Spinal cord (tissue), 10 donors: Measurements from ENCODE around the gene SUDS3. TPM values are rescaled to one million over a fixed set of nuclear protein-coding genes. Genes with fewer than 3 reads are reported as not detected.

Source experiments
- DNase-seq, 6 donors: peaks; one replicate each; pipeline versions ENCODE4 v3.0.0 to v3.0.0-alpha.2; 2013 to 2015; ENCODE audit warnings: low spot score in 6 of 6, low read depth in 4 of 6
- H3K27ac ChIP-seq: one replicate; pipeline ENCODE4 v1.5.1; 2013; ENCODE audit warnings: low read depth, low read length, control low read depth
- H3K27me3 ChIP-seq: one replicate; pipeline ENCODE4 v1.6.1; 2013; ENCODE audit warnings: low read length; ENCODE audit not compliant: control insufficient read depth, insufficient read depth
- H3K36me3 ChIP-seq: one replicate; pipeline ENCODE4 v1.6.1; 2013; ENCODE audit warnings: low read length; ENCODE audit not compliant: control insufficient read depth, insufficient read depth
- H3K4me1 ChIP-seq: one replicate; pipeline ENCODE4 v1.6.1; 2013; ENCODE audit warnings: low read length; ENCODE audit not compliant: control insufficient read depth, insufficient read depth
- H3K4me3 ChIP-seq: one replicate; pipeline ENCODE4 v1.5.1; 2013; ENCODE audit warnings: low read depth, low read length, control low read depth
- H3K9me3 ChIP-seq: one replicate; pipeline ENCODE4 v1.6.1; 2013; ENCODE audit warnings: low read length; ENCODE audit not compliant: control insufficient read depth, insufficient read depth
- WGBS: methylation state at CpG from one replicate; pipeline ENCODE4 v1.1.5; 2013; ENCODE audit warnings: missing lambda C conversion rate; ENCODE audit not compliant: insufficient coverage; 5-methylcytosine and 5-hydroxymethylcytosine counted together
- polyA plus RNA-seq, 2 donors: library from polyadenylated mRNA; unstranded; fragments of 120-200 nt; gene quantifications; one replicate each; pipeline ENCODE4 v1.2.1, GENCODE V29; 2013; ENCODE audit not compliant: insufficient read length in 2 of 2
- total RNA-seq, 2 donors: library from RNA; depleted of rRNA in 1 of 2; stranded (reverse); fragments of 120-200 nt in 1 of 2; fragments of >200 nt in 1 of 2; gene quantifications; one replicate each; pipeline versions ENCODE4 v1.2.3 to v1.2.4, GENCODE V29; 2013 to 2014
- donor health status: healthy.

The SUDS3 gene
- total and polyA plus RNA-seq, 4 donors, result 32.5 to 59.9 (median 35.4) TPM

- Histone ChIP-seq H3K27ac (peak overlapping the region; percentile 45), H3K36me3 (no peaks in the 10 kb centered on the region), H3K27me3 (peaks cover 5% of the 10 kb centered on the region), H3K9me3 (no peaks in the 10 kb centered on the region), H3K4me1 (peaks cover 14% of the 10 kb centered on the region), H3K4me3 (peak overlapping the region; percentile 86)
- DNase-seq, result peak in 1 of 6 donors; percentile 11
- no CpG with 5 or more reads among the region's 3 CpGs for WGBS
Observed at GRCh38 chr12:118370601-118371000, 5.8 kb upstream of the SUDS3 start.

- Histone ChIP-seq H3K27me3 (peaks cover 5% of the 10 kb centered on the region), H3K36me3 (no peaks in the 10 kb centered on the region), H3K4me3 (peak overlapping the region; percentile 86), H3K27ac (peak overlapping the region; percentile 69), H3K4me1 (peaks cover 19% of the 10 kb centered on the region), H3K9me3 (no peaks in the 10 kb centered on the region)
- DNase-seq, result peak in 2 of 6 donors; percentile 11 to 30
- whole genome bisulfite sequencing, result 0% methylated on average over 60 of the region's 60 CpGs
Observed at GRCh38 chr12:118371321-118372282, 4.8 kb upstream of the SUDS3 start.

- Histone ChIP-seq H3K9me3 (no peaks in the 10 kb centered on the region), H3K36me3 (no peaks in the 10 kb centered on the region), H3K4me3 (peak within 1 kb of the TSS; percentile 86), H3K4me1 (peaks cover 24% of the 10 kb centered on the region), H3K27me3 (peaks cover 5% of the 10 kb centered on the region), H3K27ac (peak within 1 kb of the TSS; percentile 88)
- under 1% methylated on average over 66 of the region's 75 CpGs for WGBS
- peak; percentile 86 to 99 (median 95) for DNase-seq
Observed at GRCh38 chr12:118372541-118373495, 3.5 kb upstream of the SUDS3 start, which contains the start of gene TAOK3. Gene TAOK3, minus strand, starts transcription at chr12:118372907. Its CDS starts 117,340 bp downstream, at chr12:118255567.

- Histone ChIP-seq H3K36me3 (no peaks in the 10 kb centered on the region), H3K9me3 (no peaks in the 10 kb centered on the region), H3K4me1 (peaks cover 27% of the 10 kb centered on the region), H3K27ac (peak overlapping the region; percentile 88), H3K27me3 (peaks cover 5% of the 10 kb centered on the region), H3K4me3 (peak overlapping the region; percentile 86)
- 63% methylated on average over 3 of the region's 5 CpGs for WGBS
- DNase-seq, result no peak
Observed at GRCh38 chr12:118373616-118374015, 2.7 kb upstream of the SUDS3 start.

- peaks cover 5% of the 10 kb centered on the region for H3K27me3 ChIP-seq
- H3K4me3 ChIP-seq, result no peak overlapping the region
- DNase-seq, result no peak
- H3K9me3 ChIP-seq, result no peaks in the 10 kb centered on the region
- H3K27ac ChIP-seq, result no peak overlapping the region
- peaks cover 27% of the 10 kb centered on the region for H3K4me1 ChIP-seq
- WGBS, result 88% methylated on average over 3 of the region's 14 CpGs
- H3K36me3 ChIP-seq, result peaks cover 3% of the 10 kb centered on the region
Observed at GRCh38 chr12:118374126-118374725, 2.1 kb upstream of the SUDS3 start.

- no CpG with 5 or more reads among the region's 5 CpGs for WGBS
- no peak overlapping the region for H3K27ac ChIP-seq
Observed at GRCh38 chr12:118374909-118375308, 1.4 kb upstream of the SUDS3 start.

GRCh38 chr12:118375348-118375747 lies 1.0 kb upstream of the SUDS3 start:
- Histone ChIP-seq H3K27me3 (peaks cover 5% of the 10 kb centered on the region), H3K4me3 (no peak overlapping the region), H3K27ac (peak overlapping the region; percentile 83), H3K9me3 (no peaks in the 10 kb centered on the region), H3K36me3 (peaks cover 8% of the 10 kb centered on the region), H3K4me1 (peaks cover 22% of the 10 kb centered on the region)
- WGBS, result 63% methylated on average over 8 of the region's 10 CpGs
- no peak for DNase-seq

More at GRCh38 chr12:118374909-118375308, 1.4 kb upstream of the SUDS3 start:
- Histone ChIP-seq H3K4me1 (peaks cover 23% of the 10 kb centered on the region), H3K9me3 (no peaks in the 10 kb centered on the region), H3K27me3 (peaks cover 5% of the 10 kb centered on the region), H3K4me3 (no peak overlapping the region), H3K36me3 (peaks cover 8% of the 10 kb centered on the region)
- no peak for DNase-seq

- Histone ChIP-seq H3K27ac (peak overlapping the region; percentile 33), H3K27me3 (no peaks in the 10 kb centered on the region), H3K9me3 (no peaks in the 10 kb centered on the region), H3K36me3 (peaks cover 24% of the 10 kb centered on the region), H3K4me3 (peak overlapping the region; percentile 63), H3K4me1 (peaks cover 13% of the 10 kb centered on the region)
- no peak for DNase-seq
- WGBS, result under 1% methylated on average over 10 of the region's 22 CpGs
Observed at GRCh38 chr12:118377021-118377883, 897 bp downstream of the SUDS3 start.
